Colon (tissue), 2 donors: Measurements from ENCODE around the gene SORCS2.

ENCODE experiments used
- FAIRE-seq: peaks from 2 replicates; lab custom pipeline; 2012; peaks lifted over from hg19 to GRCh38; lab: Jason Lieb, UNC
- donor health status: control.
- donor health status: control.

The SORCS2 gene

GRCh38 chr4:7415927-7416686 lies 223.8 kb downstream of the SORCS2 start:
- no peak for FAIRE-seq

GRCh38 chr4:7416745-7417432 lies 224.6 kb downstream of the SORCS2 start:
- no peak for FAIRE-seq

- no peak for FAIRE-seq
These were observed 225.3 kb downstream of the SORCS2 start for GRCh38 chr4:7417639-7418038.

GRCh38 chr4:7418131-7418943 lies 226.0 kb downstream of the SORCS2 start:
- no peak for FAIRE-seq

- FAIRE-seq: no peak
These were observed 227.8 kb downstream of the SORCS2 start for GRCh38 chr4:7419961-7420660.

GRCh38 chr4:7420661-7421040 lies 228.3 kb downstream of the SORCS2 start:
- no peak for FAIRE-seq

- FAIRE-seq: no peak
These were observed 229.2 kb downstream of the SORCS2 start for GRCh38 chr4:7421356-7422150.

- FAIRE-seq: no peak
These were observed 230.0 kb downstream of the SORCS2 start for GRCh38 chr4:7422151-7422897.

GRCh38 chr4:7422898-7423180 lies 230.5 kb downstream of the SORCS2 start:
- FAIRE-seq: no peak

GRCh38 chr4:7423391-7423790 lies 231.1 kb downstream of the SORCS2 start:
- FAIRE-seq: no peak

GRCh38 chr4:7423801-7424552 lies 231.6 kb downstream of the SORCS2 start:
- FAIRE-seq: no peak

- no peak for FAIRE-seq
These were observed 232.3 kb downstream of the SORCS2 start for GRCh38 chr4:7424553-7425111.

- no peak for FAIRE-seq
These were observed 232.8 kb downstream of the SORCS2 start for GRCh38 chr4:7425124-7425523.

GRCh38 chr4:7425591-7426468 lies 233.5 kb downstream of the SORCS2 start:
- FAIRE-seq: no peak

GRCh38 chr4:7426525-7427171 lies 234.3 kb downstream of the SORCS2 start:
- no peak for FAIRE-seq

GRCh38 chr4:7427361-7427760 lies 235.0 kb downstream of the SORCS2 start:
- FAIRE-seq: no peak

- FAIRE-seq: no peak
These were observed 235.5 kb downstream of the SORCS2 start for GRCh38 chr4:7427831-7428260.
